GM18517 (cell line): Measurements from ENCODE around the gene SNTG2.

Experiments used
- ATAC-seq: cut with Tn5 transposase; IDR thresholded peaks from one replicate; pipeline ENCODE4 v1.9.1; 2021; ENCODE audit warnings: mild to moderate bottlenecking, moderate library complexity; ENCODE audit not compliant: unreplicated experiment

The SNTG2 gene

GRCh38 chr2:951224-952006 lies 766 bp downstream of the SNTG2 start:
- ATAC-seq: no peak

DNA sequence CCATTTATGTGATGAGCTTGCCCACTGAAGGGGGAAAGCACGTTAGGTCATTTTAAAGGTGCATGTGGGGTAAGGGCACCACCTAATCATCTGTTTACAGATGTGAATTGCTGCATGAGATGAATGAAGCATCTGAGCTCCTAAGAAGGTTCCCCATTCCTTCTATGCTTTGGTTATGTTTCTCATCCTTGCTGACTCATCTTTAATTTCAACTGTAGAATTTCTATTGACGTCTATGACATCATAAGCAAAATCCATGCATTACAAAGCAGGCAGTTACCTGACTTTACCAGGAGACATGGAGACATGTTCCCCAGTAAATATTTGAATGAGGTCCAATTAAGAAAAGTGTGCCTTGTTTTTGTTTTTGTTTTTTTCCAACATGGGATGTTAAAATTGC lies 2.8 kb downstream of the SNTG2 start:
- no peak for ATAC-seq

DNA sequence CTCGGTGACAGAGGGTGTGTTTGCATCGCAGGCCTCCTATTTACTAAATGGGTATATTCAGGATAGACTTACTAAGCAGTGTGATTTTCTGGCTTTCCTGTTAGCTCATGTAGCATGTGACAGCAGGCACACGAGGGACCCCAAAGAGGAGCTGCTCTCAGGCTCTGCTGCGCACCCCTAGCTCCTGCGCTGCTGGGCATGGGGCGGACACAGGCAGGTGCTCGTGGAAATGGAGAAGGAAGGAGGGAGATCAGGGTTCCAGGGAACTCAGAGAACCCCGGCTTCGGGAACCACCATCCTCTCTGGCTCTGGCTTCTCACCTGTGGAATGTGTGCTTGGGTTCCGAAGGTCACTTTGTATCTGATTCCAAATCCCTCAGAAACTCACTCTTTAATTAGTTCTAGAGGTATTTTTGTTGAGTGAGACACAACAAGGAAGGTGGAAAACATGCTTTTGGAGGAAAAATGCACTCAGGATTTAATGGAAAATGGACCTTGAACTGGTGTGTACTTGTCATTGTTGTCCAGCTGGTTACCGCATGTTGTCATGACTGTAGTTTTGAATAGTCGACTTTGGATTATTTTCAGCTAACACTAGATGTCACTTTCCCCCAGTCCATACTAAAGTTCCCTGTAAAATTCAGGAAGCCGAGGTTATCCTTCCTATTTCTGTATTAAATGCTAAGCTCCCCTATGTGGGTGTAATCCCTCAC lies 3.5 kb downstream of the SNTG2 start:
- ATAC-seq: no peak

DNA sequence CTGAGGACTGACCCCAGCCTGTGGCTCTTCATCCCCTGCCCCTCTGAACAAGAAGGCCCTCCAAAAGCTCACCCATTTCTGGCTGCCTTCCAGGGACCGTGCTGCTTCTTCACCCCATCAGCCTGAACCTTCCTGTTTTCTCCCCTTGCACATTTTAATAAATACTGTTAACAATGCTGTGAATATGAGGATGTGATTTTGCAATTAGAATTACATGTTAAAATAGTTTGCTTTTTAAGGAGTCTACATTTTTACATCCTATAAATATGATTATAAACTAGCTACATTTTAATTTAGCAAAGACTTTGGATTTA lies 4.0 kb downstream of the SNTG2 start:
- no peak for ATAC-seq

DNA sequence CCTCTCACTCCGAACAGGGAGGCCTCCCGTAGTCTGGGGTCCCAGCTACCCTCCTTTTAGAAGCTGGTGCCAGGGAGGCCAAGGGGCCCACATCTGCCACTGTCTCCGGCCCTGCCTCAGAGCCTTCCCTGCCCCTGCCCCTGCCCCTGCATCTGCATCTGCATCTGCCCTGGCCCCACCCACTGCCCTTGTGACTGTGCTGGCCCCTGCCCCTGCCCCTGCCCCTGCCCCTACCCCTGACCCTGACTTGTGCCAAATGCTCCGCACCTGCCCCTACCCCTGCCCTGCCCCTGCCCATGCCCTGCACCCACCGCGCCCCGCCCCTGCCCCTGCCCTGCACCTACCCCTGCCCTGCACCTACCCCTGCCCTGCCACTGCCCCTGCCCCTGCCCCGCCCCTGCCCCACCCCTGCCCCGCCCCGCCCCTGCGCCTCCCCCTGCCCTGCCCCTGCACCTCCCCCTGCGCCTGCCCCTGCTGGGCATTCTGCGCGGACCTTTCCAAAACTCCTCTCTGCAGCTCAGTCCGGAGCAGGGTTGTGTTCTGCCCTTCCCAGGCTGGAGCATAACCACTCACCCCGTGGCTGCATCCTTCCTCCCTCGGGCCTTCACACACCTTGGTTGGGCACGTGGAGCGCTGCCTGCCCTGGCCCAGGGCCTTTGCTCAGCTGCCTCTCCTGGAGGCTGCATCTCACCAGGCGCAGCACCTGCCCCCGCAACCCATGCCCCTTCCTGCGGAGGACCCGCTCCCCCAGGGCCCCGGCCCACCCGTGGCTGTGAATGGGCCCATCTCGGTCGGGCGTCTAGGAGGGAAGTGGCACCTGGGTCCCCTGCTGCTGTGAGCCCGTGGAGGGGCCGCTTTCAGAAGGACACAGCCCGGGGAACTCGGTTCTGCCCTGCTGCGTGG lies 5.4 kb downstream of the SNTG2 start:
- no peak for ATAC-seq

DNA sequence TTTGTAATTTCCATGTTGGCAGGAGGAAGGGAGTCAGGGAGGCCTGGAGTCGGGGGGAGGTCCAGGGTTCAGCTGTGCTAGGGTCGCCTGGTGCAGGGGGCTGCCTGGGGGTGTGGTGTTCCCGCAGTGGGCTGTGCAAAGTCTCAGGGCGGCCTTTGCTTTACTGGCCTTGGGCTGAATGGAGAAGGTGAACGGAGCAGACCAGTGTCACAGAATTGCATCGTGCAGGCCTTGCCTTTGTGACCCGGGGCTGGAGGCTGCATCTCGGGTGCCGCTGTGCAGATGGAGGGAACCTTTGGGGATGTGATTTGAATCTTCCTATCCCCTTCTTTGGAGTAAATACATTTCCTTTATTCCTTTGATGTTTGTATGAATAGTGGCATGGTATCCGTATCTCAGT lies 8.8 kb downstream of the SNTG2 start:
- ATAC-seq: no peak

- no peak for ATAC-seq
Observed at GRCh38 chr2:960061-960736, 9.6 kb downstream of the SNTG2 start.

GRCh38 chr2:961786-962185 lies 11.1 kb downstream of the SNTG2 start:
- ATAC-seq: no peak

GRCh38 chr2:963876-964275 lies 13.2 kb downstream of the SNTG2 start:
- ATAC-seq: no peak

- ATAC-seq: no peak
Observed at GRCh38 chr2:964562-964961, 13.9 kb downstream of the SNTG2 start.

GRCh38 chr2:965640-966147 lies 15.0 kb downstream of the SNTG2 start:
- no peak for ATAC-seq

DNA sequence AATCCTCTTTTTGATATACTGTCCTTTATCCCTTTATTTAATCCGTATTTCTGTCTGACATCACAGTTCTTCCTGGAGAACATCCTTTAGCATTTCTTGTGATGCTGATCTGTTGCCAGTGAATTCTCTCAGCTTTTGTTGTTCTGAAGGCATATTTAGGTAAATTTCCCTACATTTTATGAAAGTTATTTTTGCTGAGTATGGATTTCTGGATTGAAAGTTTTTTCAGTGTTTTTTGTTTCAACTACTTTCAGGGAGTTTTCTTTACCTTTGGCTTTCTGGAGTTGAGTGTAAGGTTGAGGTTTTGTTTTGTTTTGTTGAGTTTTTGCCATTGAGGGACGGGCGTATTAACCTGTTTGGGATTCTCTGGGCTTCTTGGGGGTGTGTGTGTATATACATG lies 22.5 kb downstream of the SNTG2 start:
- ATAC-seq: no peak

DNA sequence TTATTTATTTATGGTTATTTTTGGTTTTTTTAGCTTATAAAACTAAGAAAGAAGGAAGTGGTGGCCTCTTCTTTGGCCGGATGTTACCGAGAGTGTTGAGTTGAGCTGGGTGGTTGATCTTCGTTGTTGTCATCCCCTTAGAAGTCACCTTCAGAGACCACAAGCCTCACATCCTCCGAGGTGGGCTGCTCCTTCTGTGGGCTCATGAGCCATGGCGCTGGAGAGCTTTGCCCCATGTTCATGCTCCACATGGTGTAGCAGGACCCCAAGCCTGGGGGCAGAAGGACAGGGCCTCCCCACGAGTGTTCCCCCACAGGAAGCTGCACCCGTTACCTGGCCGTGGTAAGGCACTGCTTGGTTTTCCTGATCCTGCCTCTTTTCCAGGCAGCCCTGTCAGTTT lies 23.4 kb downstream of the SNTG2 start:
- no peak for ATAC-seq

DNA sequence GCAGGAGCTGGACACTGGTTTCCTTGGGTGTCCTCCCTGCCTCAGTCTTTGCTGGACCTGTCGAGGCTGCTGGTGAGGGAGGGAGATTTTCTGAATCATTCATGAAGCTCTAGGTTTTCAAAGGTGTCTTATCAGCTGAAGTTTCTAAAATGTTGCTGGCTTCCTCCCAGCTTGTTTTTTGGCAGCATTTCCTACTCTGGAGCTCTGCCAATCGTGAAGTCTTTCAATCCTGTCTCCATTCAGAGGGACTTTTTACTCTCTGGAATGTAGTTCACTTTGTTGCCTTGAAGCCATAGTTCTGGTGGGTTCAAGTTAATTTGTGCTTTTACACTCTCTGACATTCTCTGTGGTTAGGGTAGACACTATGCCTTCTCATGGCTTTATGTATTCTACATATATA lies 23.9 kb downstream of the SNTG2 start:
- no peak for ATAC-seq

GRCh38 chr2:975095-975494 lies 24.4 kb downstream of the SNTG2 start:
- no peak for ATAC-seq

- no peak for ATAC-seq
Observed at GRCh38 chr2:979069-979928, 28.6 kb downstream of the SNTG2 start.

- no peak for ATAC-seq
Observed at GRCh38 chr2:980176-980575, 29.5 kb downstream of the SNTG2 start.

GRCh38 chr2:981258-981657 lies 30.6 kb downstream of the SNTG2 start:
- no peak for ATAC-seq

DNA sequence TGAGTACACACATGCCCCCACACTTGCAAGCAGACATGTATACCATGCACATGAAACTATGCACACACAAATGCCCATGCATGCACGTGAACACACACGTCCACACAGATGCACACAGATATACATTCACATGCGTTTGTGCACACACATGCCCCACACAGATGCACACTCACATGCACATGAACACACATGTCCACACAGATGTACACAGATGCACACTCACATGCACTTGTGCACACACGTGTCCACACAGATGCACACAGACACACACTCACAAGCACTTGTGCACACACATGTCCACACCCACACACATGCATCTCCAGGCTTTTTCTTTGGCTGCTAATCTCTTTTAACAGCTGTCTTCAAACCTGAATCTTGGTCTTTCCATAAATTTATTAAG lies 31.1 kb downstream of the SNTG2 start:
- no peak for ATAC-seq

DNA sequence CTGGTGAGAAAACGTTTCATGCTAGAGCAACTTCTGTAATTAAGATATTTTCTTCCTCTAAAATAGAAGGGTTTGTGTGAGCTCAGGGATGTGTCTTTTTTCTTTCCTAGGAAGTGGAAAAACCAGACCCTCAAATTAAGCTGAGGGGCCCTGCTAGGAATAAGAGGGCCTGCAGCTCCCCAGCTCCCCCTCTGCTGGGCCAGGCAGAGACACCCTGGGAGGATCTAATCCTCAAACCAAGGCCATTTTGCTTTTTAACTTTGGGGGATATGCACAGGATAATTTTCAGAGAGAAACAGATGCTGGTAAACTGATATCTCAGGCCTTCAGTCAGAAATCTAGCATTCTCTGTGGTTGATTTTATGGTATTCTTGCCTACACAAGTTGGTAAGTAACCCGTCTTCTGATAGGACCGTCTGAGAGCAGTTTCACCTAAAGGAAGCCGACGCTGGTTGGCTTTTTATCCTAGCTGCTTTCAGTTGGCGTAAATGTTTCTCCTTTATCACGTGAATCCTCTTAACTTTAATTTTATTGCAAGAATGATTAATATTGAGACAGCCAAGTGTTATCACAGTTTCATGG lies 34.8 kb downstream of the SNTG2 start:
- ATAC-seq: no peak
